GM23248 (cell line): ENCODE measurements around the gene ZDBF2. TPM values are rescaled to one million over a fixed set of nuclear protein-coding genes. Genes with fewer than 3 reads are reported as not detected.

Experiments used
- DNase-seq: peaks from one replicate; pipeline ENCODE4 v3.0.0-alpha.2; 2015
- H2AFZ ChIP-seq: fragments of 200-600 bp; sonication (generic); 2 replicates; pipeline ENCODE4 v1.6.1; 2016; ENCODE audit warnings: antibody characterized with exemption
- H3F3A ChIP-seq: fragments of 200-600 bp; sonication (generic); 2 replicates; pipeline ENCODE4 v1.6.1; 2016; ENCODE audit warnings: mild to moderate bottlenecking, antibody characterized with exemption, mixed run types; ENCODE audit not compliant: insufficient read depth
- H3K27ac ChIP-seq: fragments of 200-600 bp; sonication (generic); 2 replicates; pipeline ENCODE4 v1.5.1; 2016; ENCODE audit warnings: mild to moderate bottlenecking
- H3K27me3 ChIP-seq: fragments of 200-600 bp; sonication (generic); replicated peaks from 2 replicates; pipeline ENCODE4 v1.6.1; 2016; ENCODE audit warnings: mild to moderate bottlenecking; ENCODE audit not compliant: insufficient read depth
- H3K36me3 ChIP-seq: fragments of 200-600 bp; sonication (generic); 2 replicates; pipeline ENCODE4 v1.6.1; 2016; ENCODE audit warnings: low read depth, mild to moderate bottlenecking
- H3K4me1 ChIP-seq: fragments of 200-600 bp; sonication (generic); 2 replicates; pipeline ENCODE4 v1.6.1; 2016; ENCODE audit warnings: mild to moderate bottlenecking; ENCODE audit not compliant: insufficient read depth
- H3K4me2 ChIP-seq: fragments of 200-600 bp; sonication (generic); one replicate; pipeline ENCODE4 v1.6.1; 2016; ENCODE audit warnings: mild to moderate bottlenecking; ENCODE audit not compliant: unreplicated experiment
- H3K4me3 ChIP-seq: fragments of 200-600 bp; sonication (generic); 2 replicates; pipeline ENCODE4 v1.5.1; 2016; ENCODE audit warnings: mild to moderate bottlenecking
- H3K79me2 ChIP-seq: fragments of 200-600 bp; sonication (generic); 2 replicates; pipeline ENCODE4 v1.6.1; 2016; ENCODE audit warnings: mild to moderate bottlenecking; ENCODE audit not compliant: insufficient read depth
- H3K9ac ChIP-seq: fragments of 200-600 bp; sonication (generic); 2 replicates; pipeline ENCODE4 v1.6.1; 2016; ENCODE audit warnings: mild to moderate bottlenecking
- H3K9me2 ChIP-seq: fragments of 200-600 bp; sonication (generic); 2 replicates; pipeline ENCODE4 v1.6.1; 2016; ENCODE audit warnings: mixed run types, mild to moderate bottlenecking, moderate library complexity; ENCODE audit not compliant: insufficient read depth
- H3K9me3 ChIP-seq: fragments of 200-600 bp; sonication (generic); one replicate; pipeline ENCODE4 v1.6.1; 2017; ENCODE audit warnings: low read depth
- H4K20me1 ChIP-seq: fragments of 200-600 bp; sonication (generic); 2 replicates; pipeline ENCODE4 v1.6.0; 2016; ENCODE audit not compliant: insufficient read depth
- EZH2 ChIP-seq: fragments of 200-600 bp; sonication (generic); IDR thresholded peaks from 2 replicates; pipeline ENCODE4 v1.6.1; 2018; ENCODE audit warnings: antibody characterized with exemption, mild to moderate bottlenecking; ENCODE audit not compliant: insufficient read depth, poor library complexity, severe bottlenecking
- EZH2phosphoT487 ChIP-seq: fragments of 200-600 bp; sonication (generic); IDR thresholded peaks from 2 replicates; pipeline ENCODE4 v1.6.1; 2018; ENCODE audit warnings: antibody characterized with exemption, moderate library complexity, mild to moderate bottlenecking, low read depth; ENCODE audit not compliant: insufficient read depth
- WGBS, 2 experiments: methylation state at CpG; one replicate each; pipeline ENCODE4 v1.1.6; 2015 to 2017; ENCODE audit warnings: low lambda C conversion rate in 2 of 2, low coverage in 1 of 2; ENCODE audit errors: missing lambda C conversion rate in 2 of 2; 5-methylcytosine and 5-hydroxymethylcytosine counted together
- in situ Hi-C: fragments of 300-500 bp; cut with MboI; formaldehyde crosslinking; loops from 2 replicates; pipeline ENCODE4 v1.15.0; 2020
- polyA plus RNA-seq: library from polyadenylated mRNA; unstranded; fragments of >200 nt; fragmentation: Nextera tagmentation; extraction: Ambion mirVana; gene quantifications from 2 replicates; pipeline ENCODE4 v1.2.1, GENCODE V29; 2016
- total RNA-seq: library from RNA; depleted of rRNA; stranded (reverse); fragments of >200 nt; shearing (Covaris generic); gene quantifications from 2 replicates; pipeline ENCODE4 v1.2.3, GENCODE V29; 2014

Gene ZDBF2
- total and polyA plus RNA-seq, 2 experiments from 2014 or later = 3.0 to 10.2 TPM

DNA sequence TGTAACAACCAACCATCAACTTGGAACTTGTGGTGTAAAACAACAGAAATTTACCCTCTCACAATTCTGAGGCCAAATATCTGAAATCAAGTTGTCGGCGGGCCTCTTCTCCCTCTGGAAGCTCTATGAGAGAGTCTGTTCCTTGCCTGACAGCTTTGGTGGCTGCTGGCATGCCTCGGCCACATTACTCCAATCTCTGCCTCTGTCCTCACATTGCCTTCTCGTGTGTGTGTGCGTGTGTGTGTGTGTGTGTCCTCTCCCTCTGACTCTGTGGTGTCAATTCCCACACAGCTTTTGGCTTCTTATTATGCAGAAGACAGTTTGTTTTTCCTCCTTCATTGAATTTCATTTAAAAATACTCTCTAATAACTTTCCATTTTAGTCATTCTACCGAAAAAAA, 50.4 kb downstream of the ZDBF2 start:
- in situ Hi-C loops = no loop called here
- Histone ChIP-seq H3K9me3 (no peaks in the 10 kb centered on the region), H4K20me1 (no peaks in the 10 kb centered on the region), H3K4me3 (no peak overlapping the region), H3K9me2 (no peaks in the 10 kb centered on the region), H3K36me3 (no peaks in the 10 kb centered on the region), H3K27me3 (no peaks in the 10 kb centered on the region), H3F3A (no peaks in the 10 kb centered on the region), H3K27ac (no peak overlapping the region), H2AFZ (no peak overlapping the region), H3K9ac (no peak overlapping the region), H3K79me2 (no peaks in the 10 kb centered on the region), H3K4me1 (no peaks in the 10 kb centered on the region), H3K4me2 (no peak overlapping the region)
- 29 to 37% methylated on average over 6 of the region's 6 CpGs for WGBS, 2 experiments
- TF ChIP-seq EZH2 = no peak
- no peak for TF ChIP-seq EZH2phosphoT487
- no peak for DNase-seq

- H3K9me2 ChIP-seq = no peaks in the 10 kb centered on the region
- in situ Hi-C loops = no loop called here
- TF ChIP-seq EZH2phosphoT487 = no peak
- TF ChIP-seq EZH2 = no peak
- no peak overlapping the region for H3K4me2 ChIP-seq
- no peaks in the 10 kb centered on the region for H3K36me3 ChIP-seq
- H3K27ac ChIP-seq = no peak overlapping the region
- no peak overlapping the region for H3K9ac ChIP-seq
- H4K20me1 ChIP-seq = no peaks in the 10 kb centered on the region
- H3K4me3 ChIP-seq = no peak overlapping the region
- H3F3A ChIP-seq = no peaks in the 10 kb centered on the region
- DNase-seq = no peak
- WGBS, 2 experiments = 0 to 11% methylated on average over 1 of the region's 1 CpG
- no peaks in the 10 kb centered on the region for H3K9me3 ChIP-seq
- H2AFZ ChIP-seq = no peak overlapping the region
- H3K4me1 ChIP-seq = no peaks in the 10 kb centered on the region
- no peaks in the 10 kb centered on the region for H3K79me2 ChIP-seq
- no peaks in the 10 kb centered on the region for H3K27me3 ChIP-seq
Observed at GRCh38 chr2:206328974-206329373, 54.5 kb downstream of the ZDBF2 start.

- no peak overlapping the region for H3K27ac ChIP-seq
- no peaks in the 10 kb centered on the region for H3K79me2 ChIP-seq
- no peaks in the 10 kb centered on the region for H3K9me2 ChIP-seq
- no peak overlapping the region for H2AFZ ChIP-seq
- no peaks in the 10 kb centered on the region for H3K27me3 ChIP-seq
- no peak overlapping the region for H3K4me3 ChIP-seq
- no peaks in the 10 kb centered on the region for H3K4me1 ChIP-seq
- DNase-seq = no peak
- no peaks in the 10 kb centered on the region for H3F3A ChIP-seq
- WGBS, 2 experiments = 41 to 48% methylated on average over 2 of the region's 2 CpGs
- in situ Hi-C loops = no loop called here
- no peak for TF ChIP-seq EZH2phosphoT487
- H3K4me2 ChIP-seq = no peak overlapping the region
- no peaks in the 10 kb centered on the region for H3K36me3 ChIP-seq
- no peaks in the 10 kb centered on the region for H3K9me3 ChIP-seq
- H4K20me1 ChIP-seq = no peaks in the 10 kb centered on the region
- no peak overlapping the region for H3K9ac ChIP-seq
Observed at GRCh38 chr2:206336861-206337260, 62.4 kb downstream of the ZDBF2 start.

DNA sequence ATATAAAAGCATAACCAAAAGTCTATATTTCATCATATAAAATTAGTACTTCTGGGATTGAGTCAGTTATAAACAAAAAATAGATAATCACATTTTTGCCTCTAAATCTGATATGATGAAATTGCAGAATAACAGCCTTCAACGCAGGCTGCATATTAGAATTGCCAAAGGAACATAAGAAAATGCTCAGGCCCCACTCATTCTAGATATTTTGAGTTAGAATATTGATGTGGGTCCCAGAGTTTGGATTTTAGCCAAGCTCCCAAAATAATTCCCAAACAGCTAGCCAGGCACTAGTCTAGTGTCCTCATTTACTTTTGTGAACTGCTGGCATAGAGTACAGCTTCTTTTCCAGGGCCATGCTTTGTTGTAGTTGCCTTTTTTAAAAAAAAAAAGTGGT, 63.5 kb downstream of the ZDBF2 start:
- DNase-seq = no peak
- Histone ChIP-seq H3K27me3 (no peaks in the 10 kb centered on the region), H3F3A (no peaks in the 10 kb centered on the region), H3K79me2 (no peaks in the 10 kb centered on the region), H3K9me2 (no peaks in the 10 kb centered on the region), H3K9ac (no peak overlapping the region), H3K4me2 (no peak overlapping the region), H3K36me3 (no peaks in the 10 kb centered on the region), H4K20me1 (no peaks in the 10 kb centered on the region), H3K4me1 (no peaks in the 10 kb centered on the region), H3K27ac (no peak overlapping the region), H3K9me3 (no peaks in the 10 kb centered on the region), H3K4me3 (no peak overlapping the region), H2AFZ (no peak overlapping the region)
- 0% methylated on average over 1 of the region's 1 CpG for WGBS, 2 experiments
- no peak for TF ChIP-seq EZH2phosphoT487
- TF ChIP-seq EZH2 = no peak
- in situ Hi-C loops = no loop called here

GRCh38 chr2:206341396-206341795, 66.9 kb downstream of the ZDBF2 start:
- Histone ChIP-seq H3K9me2 (no peaks in the 10 kb centered on the region), H2AFZ (no peak overlapping the region), H3K4me2 (no peak overlapping the region), H4K20me1 (no peaks in the 10 kb centered on the region), H3K4me1 (no peaks in the 10 kb centered on the region), H3K9me3 (no peaks in the 10 kb centered on the region), H3K79me2 (no peaks in the 10 kb centered on the region), H3K36me3 (no peaks in the 10 kb centered on the region), H3K27ac (no peak overlapping the region), H3K27me3 (no peaks in the 10 kb centered on the region), H3F3A (no peaks in the 10 kb centered on the region), H3K9ac (no peak overlapping the region), H3K4me3 (no peak overlapping the region)
- no peak for TF ChIP-seq EZH2
- TF ChIP-seq EZH2phosphoT487 = no peak
- 24 to 39% methylated on average over 4 of the region's 4 CpGs for WGBS, 2 experiments
- in situ Hi-C loops = no loop called here
- DNase-seq = no peak
